ENCODE results near the gene SPSB1.

DNA sequence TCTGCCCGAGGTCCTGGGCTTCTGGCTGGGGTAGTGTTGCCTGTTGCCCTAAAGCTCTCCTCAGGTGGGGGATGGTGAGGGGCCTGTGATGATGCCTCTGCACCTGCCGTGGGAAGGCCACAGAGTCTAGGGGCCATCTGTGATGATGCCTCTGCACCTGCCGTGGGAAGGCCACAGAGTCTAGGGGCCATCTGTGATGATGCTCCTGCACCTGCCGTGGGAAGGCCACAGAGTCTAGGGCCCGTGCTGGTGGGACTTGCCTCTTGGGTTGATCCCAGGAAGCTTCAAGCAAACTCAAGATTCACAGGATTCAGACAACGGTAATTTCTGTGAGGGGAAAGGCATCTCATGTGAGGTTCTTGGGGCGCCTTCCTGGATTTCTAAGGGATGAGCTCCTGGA is 17.3 kb downstream of the SPSB1 start:
- TF ChIP-seq, protein P1, sequence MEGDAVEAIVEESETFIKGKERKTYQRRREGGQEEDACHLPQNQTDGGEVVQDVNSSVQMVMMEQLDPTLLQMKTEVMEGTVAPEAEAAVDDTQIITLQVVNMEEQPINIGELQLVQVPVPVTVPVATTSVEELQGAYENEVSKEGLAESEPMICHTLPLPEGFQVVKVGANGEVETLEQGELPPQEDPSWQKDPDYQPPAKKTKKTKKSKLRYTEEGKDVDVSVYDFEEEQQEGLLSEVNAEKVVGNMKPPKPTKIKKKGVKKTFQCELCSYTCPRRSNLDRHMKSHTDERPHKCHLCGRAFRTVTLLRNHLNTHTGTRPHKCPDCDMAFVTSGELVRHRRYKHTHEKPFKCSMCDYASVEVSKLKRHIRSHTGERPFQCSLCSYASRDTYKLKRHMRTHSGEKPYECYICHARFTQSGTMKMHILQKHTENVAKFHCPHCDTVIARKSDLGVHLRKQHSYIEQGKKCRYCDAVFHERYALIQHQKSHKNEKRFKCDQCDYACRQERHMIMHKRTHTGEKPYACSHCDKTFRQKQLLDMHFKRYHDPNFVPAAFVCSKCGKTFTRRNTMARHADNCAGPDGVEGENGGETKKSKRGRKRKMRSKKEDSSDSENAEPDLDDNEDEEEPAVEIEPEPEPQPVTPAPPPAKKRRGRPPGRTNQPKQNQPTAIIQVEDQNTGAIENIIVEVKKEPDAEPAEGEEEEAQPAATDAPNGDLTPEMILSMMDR (IDR thresholded peaks at IDR 0.05) = no peak
- no peak for TF ChIP-seq POLR2A (IDR thresholded peaks at IDR 0.05)

Data from thyroid gland (tissue), 4 donors.